PFSK-1 (cell line): ENCODE measurements around the gene ADAMTS17.

ENCODE experiments used
- POLR2AphosphoS5 ChIP-seq: IDR thresholded peaks from 2 replicates; pipeline ENCODE4 v1.6.1; 2012; ENCODE audit warnings: low read depth, mild to moderate bottlenecking, control low read depth, low read length, moderate library complexity
- REST ChIP-seq, 2 experiments: IDR thresholded peaks; 2 replicates each; pipeline versions ENCODE4 v1.6.1 to v1.8.0; 2011 to 2012; ENCODE audit warnings: low read depth in 2 of 2, low read length in 2 of 2, control low read depth in 1 of 2, inconsistent platforms in 1 of 2, mild to moderate bottlenecking in 1 of 2, moderate library complexity in 1 of 2; ENCODE audit not compliant: insufficient read depth in 1 of 2
- TAF1 ChIP-seq: IDR thresholded peaks from 2 replicates; pipeline ENCODE4 v1.6.1; 2012; ENCODE audit warnings: low read length, control low read depth, borderline replicate concordance; ENCODE audit not compliant: insufficient read depth

- TF ChIP-seq REST (IDR thresholded peaks at IDR 0.05; ENCODE audit: insufficient read depth in 1 of 2, low read depth in 2 of 2, low read length in 2 of 2) (no peak), POLR2AphosphoS5 (no peak), TAF1 (no peak)
Observed at GRCh38 chr15:100200287-100200880, 141.4 kb downstream of the ADAMTS17 start.
